NCI-H82 treated with DMSO at 0.1 percent for 48 hours (cell line): ENCODE data around the gene LRMDA.

ENCODE experiments used
- DNase-seq: peaks from one replicate; lab custom pipeline; 2025; ENCODE audit not compliant: unreplicated experiment; lab: John Stamatoyannopoulos, UW

The LRMDA gene

DNA sequence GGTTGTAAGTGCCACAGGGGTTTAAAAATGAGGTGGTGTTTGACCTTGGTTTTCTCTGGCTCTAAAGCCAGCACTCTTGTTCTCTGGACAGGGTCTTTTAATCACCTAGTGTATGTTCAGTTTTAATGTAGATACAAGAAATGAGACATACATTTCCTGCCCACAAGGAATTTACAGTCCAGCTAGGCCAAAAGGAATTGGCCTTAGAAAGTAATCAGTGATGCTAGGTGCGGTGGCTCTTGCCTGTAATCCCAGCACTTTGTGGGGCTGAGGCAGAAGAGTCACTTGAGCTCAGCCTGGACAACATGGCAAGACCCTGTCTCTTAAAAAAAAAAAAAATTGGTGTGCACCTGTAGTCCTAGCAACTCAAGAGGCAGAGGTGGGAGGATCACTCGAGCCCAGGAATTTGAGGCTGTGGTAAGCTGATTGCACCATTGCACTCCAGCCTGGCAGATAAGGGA is 100.2 kb downstream of the LRMDA start:
- no peak for DNase-seq

DNA sequence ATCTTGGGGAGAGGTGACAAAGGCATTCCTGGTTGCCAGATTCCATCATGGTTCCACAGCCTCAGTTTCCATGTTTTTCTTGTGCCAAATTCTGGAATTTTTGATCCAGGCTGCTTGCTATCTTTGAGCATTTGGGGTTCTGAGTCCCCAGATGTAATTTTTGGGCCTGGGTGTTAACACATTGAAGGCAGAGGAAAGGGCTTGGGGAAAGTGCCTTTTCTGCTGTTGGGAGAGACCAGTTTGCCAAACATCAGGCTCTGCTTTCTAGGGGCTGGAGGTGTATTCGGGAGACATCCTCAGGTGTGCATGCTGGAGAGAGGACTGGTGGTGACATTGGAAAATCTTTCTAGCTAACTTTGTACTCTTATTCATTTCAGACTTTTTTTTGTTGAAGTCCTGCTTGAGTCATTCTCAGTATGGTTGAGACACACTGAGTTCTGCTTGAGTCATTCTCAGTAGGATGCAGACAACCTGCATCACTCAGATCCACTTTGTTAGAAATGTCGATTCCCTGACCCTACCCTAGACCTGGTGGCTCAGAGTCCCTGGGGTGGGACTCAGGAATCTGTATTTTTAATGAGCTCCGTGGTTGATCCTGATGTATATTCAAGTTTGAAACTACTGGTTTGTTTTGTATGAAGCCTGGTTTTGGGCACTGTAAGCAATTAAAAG is 101.0 kb downstream of the LRMDA start:
- no peak for DNase-seq

DNA sequence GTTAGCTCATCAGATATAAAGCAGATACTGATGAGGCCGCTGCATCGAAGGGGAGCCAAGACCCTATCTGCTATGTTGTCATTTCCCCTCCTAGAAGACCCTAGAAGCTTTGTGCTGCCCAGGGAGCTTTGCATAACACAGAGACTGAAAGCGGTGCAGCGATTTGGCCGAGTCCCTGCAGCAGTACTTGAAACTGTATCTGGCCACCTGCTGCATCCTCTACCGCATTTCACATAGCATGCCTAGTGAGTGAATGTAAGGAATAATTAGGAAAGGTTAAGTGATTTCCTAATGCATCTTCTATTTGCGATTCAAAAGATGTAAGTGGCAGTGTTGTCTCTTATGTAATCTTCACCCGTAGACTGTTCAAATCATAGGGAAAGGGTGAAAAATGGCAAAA is 106.7 kb downstream of the LRMDA start:
- no peak for DNase-seq

DNA sequence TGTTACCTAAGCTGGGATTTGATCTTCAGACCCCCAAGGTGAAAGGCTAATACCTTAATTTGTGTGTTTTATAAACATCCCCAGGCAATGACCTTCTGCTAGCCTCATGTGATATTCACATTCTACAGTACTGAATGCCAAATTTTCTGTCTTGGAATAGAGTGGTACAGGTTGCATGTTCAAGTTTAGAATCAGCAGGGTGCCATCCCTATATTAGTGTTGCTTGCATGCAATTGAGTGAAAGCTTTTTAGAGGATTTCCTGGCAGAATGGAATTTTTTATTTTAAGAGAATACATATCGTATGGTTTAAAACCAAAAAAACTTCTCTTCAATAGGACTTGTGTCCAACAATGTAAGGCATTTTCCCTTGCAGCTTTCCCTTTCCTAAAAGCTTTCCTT is 107.3 kb downstream of the LRMDA start:
- DNase-seq = no peak

DNA sequence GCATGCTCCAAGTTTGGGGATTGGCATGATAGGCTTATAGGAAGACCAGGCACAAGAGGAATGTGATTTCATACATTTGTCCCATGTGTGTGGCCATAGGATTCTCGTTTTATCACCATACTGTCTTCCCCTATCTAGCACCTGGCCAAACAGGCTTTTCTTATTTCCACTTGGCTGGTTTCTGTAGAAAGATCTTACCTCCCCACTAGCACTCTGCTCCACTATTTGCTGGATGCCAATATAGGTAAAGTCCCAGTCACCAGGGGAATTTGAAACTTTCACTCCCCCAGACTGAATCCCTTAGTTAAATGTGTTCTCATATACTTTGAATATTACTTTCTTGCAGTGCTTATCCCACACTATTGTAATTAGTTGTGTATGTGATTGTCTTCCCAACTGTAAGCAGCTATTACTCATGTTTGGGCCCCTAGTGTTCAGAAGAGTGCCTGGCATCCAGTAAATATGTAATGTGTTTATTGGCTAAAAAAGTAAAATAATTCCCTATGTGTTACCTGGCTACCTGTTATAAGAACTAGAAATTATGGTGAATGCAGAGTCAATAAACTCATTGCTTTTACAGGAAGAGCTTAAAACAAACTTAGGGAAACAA is 109.0 kb downstream of the LRMDA start:
- DNase-seq = no peak

DNA sequence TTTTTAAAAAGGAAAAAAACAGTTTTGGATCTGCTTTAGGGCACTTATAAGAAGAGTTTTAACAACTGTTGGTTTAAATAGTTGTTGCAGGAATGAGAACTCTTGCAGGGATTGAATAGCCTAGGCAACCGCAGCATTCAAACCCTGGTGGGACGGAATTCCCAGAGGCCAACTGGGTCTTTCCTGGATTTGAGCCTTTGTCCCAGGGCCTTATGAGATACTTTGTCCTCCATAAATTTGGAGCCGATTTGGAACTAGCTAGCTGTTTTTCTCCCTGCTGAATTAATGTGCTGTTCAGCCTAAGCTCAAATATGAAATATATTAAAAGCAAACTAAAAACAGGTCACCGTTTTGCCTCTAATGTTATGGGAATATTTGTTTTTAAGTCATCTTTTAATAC is 109.6 kb downstream of the LRMDA start:
- DNase-seq = no peak

DNA sequence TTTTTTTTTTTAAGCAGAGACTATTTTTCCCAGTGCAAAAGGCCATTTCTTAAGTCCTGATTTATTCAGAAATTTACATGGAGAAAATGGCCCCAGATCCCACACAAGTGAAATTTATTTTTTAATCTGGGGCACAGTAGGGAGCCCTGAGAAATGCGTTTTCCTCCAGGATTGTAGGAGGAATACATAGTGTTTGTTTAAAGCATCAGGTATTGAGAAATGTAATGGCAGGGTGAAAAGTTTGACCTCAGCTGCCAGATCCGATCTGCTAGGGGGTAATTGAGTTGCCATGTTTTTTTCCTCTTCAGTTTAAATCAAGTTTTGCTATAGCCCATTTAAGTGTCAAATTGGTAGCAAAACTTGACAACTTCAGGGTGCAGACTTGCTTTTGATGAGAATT is 110.0 kb downstream of the LRMDA start:
- no peak for DNase-seq

DNA sequence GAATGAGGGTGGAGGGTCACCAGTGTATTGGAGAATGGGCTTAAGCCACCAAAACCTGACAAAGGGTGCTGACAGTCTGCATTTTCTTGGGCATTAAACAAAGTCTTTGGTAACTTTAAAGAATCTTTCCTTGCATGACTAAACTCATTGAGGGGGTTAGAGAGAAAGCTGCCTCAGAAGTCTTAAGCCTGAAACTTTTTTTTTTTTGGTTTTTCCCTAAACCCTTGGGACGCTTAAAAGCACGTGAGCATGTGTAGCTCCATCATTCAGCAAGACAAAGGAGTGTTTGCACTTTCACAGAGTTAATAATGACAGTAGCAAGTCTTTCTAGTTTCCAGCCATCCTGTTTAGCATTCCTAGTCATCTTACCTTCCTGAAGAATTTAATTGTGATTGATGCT is 110.7 kb downstream of the LRMDA start:
- DNase-seq = no peak

DNA sequence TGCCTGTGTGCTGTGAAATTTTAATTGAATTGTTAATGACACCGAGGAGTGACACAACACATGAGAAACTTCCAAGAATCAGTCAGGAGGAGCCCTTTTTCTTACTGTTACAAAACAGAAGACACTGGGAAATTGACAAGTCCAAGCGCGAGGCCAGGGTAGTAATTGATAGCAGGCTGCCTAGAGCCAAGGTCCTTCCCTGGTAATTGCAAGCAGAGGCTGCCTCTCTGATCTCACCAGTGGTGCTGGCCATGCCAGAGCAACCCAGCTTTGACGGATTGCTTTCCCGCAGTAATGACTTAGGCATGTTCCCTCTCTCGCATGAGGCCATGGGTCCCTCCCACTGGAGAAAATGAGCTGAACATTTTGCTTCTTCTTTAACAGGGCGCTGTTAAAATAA is 111.5 kb downstream of the LRMDA start:
- no peak for DNase-seq

DNA sequence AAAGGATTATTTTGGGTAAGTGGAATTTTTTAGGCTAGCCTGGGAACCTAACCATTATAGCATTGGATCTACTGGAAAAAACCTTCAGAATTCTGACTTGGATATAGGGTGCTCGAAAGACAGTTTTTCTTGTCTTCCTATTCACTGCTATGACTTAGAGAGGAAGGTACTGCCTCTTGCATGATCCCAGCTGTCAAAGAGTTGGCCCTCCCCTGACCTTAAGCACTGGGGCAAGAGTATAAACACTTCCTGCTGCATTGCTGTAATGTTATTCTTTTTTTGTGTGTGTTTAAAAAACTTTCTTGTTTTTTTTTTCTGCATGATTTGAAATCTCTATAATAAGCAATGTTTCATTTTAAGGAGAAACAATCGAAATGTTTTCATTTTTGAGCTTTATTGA is 113.0 kb downstream of the LRMDA start:
- DNase-seq = no peak

DNA sequence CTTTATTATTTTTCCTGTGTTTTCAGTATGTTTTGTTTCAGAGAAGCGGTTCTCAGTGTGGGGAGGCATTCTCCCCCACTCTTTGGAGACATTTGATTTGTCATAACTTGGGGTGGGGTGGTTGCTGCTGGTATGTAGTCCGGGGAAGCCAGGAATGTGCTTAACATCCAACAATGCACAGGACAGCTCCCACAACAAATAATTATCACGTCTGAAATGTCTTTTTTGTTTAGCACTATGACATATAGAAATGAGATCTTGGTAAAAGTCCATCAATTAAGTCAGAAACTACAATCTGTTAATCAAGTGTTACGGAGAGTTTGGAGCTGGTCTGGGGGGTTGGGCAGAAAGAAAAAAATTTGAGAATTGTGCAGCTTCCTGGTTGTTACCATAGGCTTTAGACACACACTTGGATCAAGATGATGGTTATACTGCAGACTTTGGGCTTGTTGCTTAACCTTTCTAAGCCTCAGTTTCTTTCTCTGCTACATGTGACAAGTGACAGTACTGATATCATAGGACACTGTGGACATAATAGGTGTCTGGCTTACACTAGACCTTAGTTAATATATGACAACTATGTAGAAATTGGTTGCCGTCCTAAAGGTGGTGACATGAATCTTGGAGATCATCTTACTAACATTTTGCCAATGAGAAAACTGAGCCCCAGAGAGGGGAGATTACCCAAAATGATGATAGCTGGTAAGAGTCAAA is 113.7 kb downstream of the LRMDA start:
- no peak for DNase-seq

DNA sequence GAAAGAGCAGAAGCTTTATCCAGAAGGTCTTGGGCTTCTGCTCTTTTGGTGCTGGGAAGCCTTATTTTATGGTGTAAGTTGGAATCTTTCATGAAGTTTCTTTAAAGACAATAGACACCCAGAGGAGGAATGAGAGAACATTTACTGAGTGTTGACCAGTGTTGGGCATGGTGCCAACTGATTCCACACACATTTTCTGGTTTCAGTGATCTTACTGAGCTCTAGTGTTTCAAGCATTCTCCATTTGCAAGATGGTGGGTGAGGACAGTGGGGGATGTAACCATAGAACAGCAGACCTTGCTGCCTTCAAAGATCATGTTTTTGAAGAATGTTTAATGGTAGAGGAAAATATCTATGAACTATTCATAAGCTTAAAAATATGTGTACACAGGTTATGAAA is 114.6 kb downstream of the LRMDA start:
- DNase-seq = no peak

DNA sequence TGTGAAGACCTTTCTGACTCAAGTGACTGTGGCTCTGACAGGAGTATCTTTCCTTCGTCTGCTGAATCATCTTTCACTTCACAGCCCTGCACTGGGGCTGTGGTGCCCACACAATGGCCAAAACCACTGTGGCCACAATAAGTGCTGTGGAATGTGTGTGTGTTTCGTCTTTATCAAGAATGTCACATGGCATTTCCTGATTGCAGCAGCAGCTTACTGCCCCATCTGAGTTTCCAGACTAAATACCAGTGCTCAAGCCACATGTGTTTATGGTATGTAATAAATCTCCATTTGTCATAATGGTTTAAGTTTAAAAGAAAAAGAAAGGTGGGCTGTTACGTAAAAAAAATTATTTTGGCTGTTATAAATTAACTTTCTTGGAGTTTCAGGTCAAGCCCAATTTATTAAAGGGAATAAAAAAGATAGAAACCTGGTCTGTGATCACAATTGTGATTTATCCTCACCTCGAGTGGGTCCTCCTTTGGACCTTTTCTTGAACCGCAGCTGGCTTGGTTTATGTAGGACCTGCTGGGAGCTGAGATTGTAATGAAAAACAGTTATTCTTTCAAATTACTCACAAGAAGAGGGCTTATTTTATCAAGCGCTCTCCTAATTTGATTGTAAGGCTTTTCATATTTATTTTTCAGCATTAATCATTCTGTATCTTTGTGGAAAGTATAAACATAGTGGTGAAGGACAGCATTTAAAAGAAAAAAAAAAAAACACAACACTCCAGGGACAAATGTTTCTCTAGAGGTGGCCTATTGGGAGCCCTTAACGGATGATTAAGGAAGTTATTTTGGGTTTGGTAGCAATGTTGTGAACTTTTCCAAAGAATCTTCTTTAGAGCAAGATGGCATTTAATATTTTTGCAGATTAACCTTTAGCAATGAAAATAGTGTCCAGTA is 116.2 kb downstream of the LRMDA start:
- no peak for DNase-seq

DNA sequence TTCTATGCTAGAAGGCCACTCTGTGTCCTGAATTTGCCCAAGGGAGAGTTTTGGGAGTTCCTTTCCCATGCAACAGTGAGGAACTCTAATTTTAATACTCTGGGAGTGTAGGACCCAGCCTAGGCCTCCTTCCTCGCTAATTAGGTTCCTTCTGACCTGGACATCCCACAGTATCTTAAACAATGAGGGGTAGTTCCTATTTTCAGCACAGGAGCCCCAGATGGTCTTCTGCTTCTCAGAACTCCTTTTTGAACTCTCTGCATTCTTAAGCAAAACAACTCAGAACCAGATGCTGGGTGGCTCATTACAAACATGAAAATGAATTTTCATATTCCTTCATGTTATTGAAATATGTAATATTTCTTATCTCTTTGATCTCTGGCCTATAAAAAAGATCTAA is 116.9 kb downstream of the LRMDA start:
- DNase-seq = no peak

DNA sequence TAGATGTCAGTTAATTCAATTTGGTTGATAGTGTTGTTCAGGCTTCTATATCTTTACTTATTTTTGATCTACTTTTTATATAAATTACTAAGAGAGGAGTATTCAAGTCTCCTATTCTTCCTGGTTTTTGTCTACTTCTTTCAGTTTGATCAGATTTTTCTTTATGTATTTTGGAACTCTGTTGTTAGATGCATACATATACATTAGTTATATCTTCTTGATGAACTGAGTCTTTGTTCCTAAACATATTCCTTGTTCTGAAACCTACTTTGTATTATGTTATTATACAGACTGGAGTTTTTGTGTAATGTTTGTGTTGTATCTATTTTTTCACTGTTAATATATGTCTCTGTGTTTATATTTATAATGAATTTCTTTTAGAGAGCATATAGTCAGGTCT is 118.8 kb downstream of the LRMDA start:
- DNase-seq = no peak

DNA sequence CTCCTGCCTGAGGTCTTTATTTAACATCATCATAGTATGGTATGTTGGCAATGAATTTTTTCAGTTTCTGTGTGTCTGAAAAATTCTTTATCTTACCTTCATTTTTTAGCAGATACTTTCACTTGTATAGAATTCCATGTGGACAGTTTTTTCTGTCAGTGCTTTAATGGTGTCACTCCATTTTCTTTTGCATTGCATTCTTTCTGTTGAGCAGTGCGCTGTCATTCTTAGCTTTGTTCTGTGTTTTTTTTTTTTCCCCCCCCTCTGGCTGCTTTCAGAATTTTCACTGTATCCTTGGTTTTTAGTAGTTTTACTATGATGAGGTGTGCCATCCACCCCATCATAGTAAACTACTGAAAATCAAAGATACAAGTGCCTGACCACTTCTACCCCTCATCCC is 120.7 kb downstream of the LRMDA start:
- no peak for DNase-seq

DNA sequence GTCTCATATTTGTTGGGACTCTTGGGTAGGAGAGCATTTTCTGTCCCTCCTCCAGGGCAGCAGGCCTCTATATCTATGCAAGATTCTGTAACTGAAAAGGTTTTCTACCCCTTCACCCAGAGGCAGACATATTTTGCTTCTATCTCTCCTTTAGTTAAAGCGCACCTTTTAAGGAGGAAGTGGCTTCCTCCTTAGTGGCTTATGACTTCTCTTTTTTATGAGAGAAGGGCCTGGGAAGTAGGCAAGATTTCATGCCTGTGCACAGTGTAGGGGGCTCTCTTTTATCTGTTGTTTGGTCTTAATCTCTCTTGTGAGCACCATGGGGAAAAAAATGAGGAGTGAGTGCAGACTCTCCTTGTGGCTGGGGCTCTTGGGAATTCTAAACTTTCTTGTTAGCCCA is 122.1 kb downstream of the LRMDA start:
- no peak for DNase-seq

DNA sequence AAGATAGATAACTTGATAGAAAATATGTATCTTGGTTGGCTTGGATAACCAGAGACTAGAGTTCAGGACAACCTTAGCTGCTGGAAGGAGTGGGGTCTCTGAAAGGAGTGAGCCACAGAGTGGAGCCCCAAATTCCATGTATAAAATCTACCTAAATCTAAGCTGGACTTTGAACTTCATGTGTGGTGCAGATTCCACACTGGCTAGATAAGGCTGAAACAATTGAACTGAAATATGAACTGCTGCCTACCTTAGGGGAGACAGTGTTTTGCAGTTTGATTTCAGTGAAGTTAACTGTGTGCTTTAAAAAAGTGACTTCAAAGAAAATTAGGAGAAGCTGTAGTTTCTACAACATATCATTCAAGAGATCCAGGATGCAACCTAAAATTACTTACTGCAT is 123.9 kb downstream of the LRMDA start:
- no peak for DNase-seq

DNA sequence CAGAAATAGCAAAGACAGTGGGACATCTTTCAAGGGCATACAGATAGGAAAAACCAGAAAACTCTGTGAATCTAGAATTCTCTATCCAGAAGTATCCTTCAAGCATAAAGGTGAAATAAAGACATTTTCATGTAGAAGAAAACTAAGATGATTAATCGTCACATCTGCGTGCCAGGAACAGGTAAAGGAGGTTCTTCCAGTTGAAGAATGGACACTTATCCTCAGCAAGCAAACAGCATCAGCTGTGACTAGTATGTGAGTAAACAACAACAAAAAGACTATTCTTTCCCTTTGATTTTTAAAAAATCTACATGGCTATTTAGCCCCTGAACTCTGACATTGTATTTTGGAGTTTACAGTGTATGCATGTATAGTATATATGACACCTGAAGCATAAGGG is 124.9 kb downstream of the LRMDA start:
- DNase-seq = no peak

DNA sequence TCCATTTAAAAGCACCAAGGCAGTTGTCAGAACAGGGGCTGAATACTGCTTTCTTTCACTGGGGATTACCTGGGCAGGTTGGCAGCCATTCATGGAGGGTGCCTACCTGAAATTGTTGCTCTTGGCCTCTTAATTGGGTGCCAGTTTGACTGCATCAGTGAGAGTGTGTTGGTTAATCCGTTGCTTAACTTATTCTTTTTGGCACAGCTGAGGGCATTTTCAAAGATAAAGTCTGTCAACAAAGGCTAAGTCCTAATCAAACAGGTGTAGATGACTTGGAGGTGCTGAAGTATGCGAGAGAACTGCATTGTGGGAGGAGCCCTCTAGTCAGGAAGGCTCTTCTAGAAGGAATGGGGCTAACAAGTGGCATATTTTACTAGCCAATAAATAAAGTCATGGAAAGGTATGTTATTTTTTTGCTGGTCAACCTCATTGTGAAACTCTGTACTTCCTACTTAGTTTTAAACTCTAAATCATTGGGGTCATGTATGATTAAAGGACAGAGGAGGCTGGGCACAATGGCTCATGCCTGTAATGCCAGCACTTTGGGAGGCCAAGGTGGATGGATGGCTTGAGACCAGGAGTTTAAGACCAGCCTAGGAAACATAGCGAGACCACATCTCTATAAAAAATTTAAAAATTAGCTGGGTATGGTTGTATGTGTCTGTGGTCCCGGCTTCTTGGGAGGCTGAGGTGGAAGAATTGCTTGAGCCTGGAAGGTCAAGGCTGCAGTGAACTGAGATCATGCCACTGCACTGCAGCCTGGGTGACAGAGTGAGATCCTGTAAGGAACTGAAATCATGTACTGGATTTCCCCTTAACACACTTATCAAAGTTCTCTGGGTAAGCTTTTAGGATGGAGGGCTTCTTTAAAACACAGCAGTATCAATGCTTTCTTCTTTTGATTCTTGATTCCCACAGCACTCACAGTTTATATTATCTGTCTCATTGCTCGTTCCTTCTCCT is 134.1 kb downstream of the LRMDA start:
- DNase-seq = no peak
